Measurements from ENCODE around the gene RMND1. TPM values are rescaled to one million over a fixed set of nuclear protein-coding genes. Genes with fewer than 3 reads are reported as not detected.

The RMND1 gene
- total RNA-seq, 1 donor from 2014 or later, result 25.3 TPM

Other genes starting within 250 kb of the RMND1 start
- gene AKAP12, start 212.2 kb downstream of the RMND1 start, total RNA-seq, result 8.0 and 10.9 TPM in 2 replicates
- gene ZBTB2, start 60.6 kb downstream of the RMND1 start, total RNA-seq, result 8.3 and 10.0 TPM in 2 replicates
- 0.21 TPM in 1 of 2 replicates, not detected in the other for gene CCDC170, start 41.9 kb upstream of the RMND1 start, total RNA-seq